Lower lobe of right lung (tissue), 2 donors: ENCODE data around the gene LRRC4C. TPM values are rescaled to one million over a fixed set of nuclear protein-coding genes. Genes with fewer than 3 reads are reported as not detected.

ENCODE experiments used
- ATAC-seq, 2 donors: fragments of 200-7000 bp; cut with Tn5 transposase; one replicate each; pipeline ENCODE4 v1.9.1; 2020 to 2022; ENCODE audit warnings: mild to moderate bottlenecking in 2 of 2, moderate library complexity in 2 of 2
- DNase-seq: peaks from one replicate; pipeline ENCODE4 v3.0.0-alpha.2; 2020
- H3K27ac ChIP-seq: fragments of 200-600 bp; one replicate; pipeline ENCODE4 v1.8.0; 2022
- H3K27me3 ChIP-seq: fragments of 200-600 bp; one replicate; pipeline ENCODE4 v1.8.0; 2022; ENCODE audit warnings: low read depth
- H3K36me3 ChIP-seq: fragments of 200-600 bp; one replicate; pipeline ENCODE4 v1.8.0; 2022; ENCODE audit warnings: mild to moderate bottlenecking
- H3K4me1 ChIP-seq: fragments of 200-600 bp; one replicate; pipeline ENCODE4 v1.8.0; 2022
- H3K4me3 ChIP-seq: fragments of 200-600 bp; one replicate; pipeline ENCODE4 v1.8.0; 2022; ENCODE audit warnings: mild to moderate bottlenecking
- H3K9me3 ChIP-seq: fragments of 200-600 bp; one replicate; pipeline ENCODE4 v1.8.0; 2022
- CTCF ChIP-seq: fragments of 200-600 bp; IDR thresholded peaks from one replicate; pipeline ENCODE4 v1.8.0; 2022; ENCODE audit warnings: antibody characterized with exemption, mild to moderate bottlenecking
- intact Hi-C: fragments of 100-400 bp; cut with DNase I; formaldehyde crosslinking; loops from one replicate; pipeline ENCODE4 v1.11.0; 2022
- total RNA-seq: library from RNA; stranded (reverse); fragmentation: NEBNext Ultra II Directional; extraction: Animal tissue kit (Norgen Biotek cat#: 25700); gene quantifications from one replicate; pipeline ENCODE4 v1.2.1, GENCODE V29; 2021
- donor health status: DM: no; HTN: yes; CAD: no; lungs with severe emphysema.

Gene LRRC4C
- total RNA-seq, 1 donor from 2014 or later = 0.86 TPM

- no peaks in the 10 kb centered on the region for H3K27me3 ChIP-seq
- intact Hi-C loops = no loop called here
- ATAC-seq = no peak
Measured at GRCh38 chr11:40321537-40321936, 1137.9 kb downstream of the LRRC4C start.

GRCh38 chr11:40316171-40316570 lies 1143.3 kb downstream of the LRRC4C start:
- TF ChIP-seq CTCF = no peak
- no peak overlapping the region for H3K4me3 ChIP-seq
- DNase-seq (no peak), ATAC-seq (no peak)
- no peaks in the 10 kb centered on the region for H3K4me1 ChIP-seq
- intact Hi-C loops = no loop called here
- no peaks in the 10 kb centered on the region for H3K36me3 ChIP-seq
- H3K27ac ChIP-seq = no peak overlapping the region
- H3K9me3 ChIP-seq = no peaks in the 10 kb centered on the region
- no peaks in the 10 kb centered on the region for H3K27me3 ChIP-seq

More at GRCh38 chr11:40321537-40321936, 1137.9 kb downstream of the LRRC4C start:
- DNase-seq = no peak
- no peaks in the 10 kb centered on the region for H3K9me3 ChIP-seq
- no peak for TF ChIP-seq CTCF
- H3K4me3 ChIP-seq = no peak overlapping the region
- H3K4me1 ChIP-seq = no peaks in the 10 kb centered on the region
- H3K36me3 ChIP-seq = no peaks in the 10 kb centered on the region
- no peak overlapping the region for H3K27ac ChIP-seq

GRCh38 chr11:40315122-40315521 lies 1144.3 kb downstream of the LRRC4C start:
- H3K36me3 ChIP-seq = no peaks in the 10 kb centered on the region
- H3K9me3 ChIP-seq = no peaks in the 10 kb centered on the region
- no peak overlapping the region for H3K4me3 ChIP-seq
- DNase-seq (no peak), ATAC-seq (no peak)
- H3K4me1 ChIP-seq = no peaks in the 10 kb centered on the region
- H3K27me3 ChIP-seq = no peaks in the 10 kb centered on the region
- intact Hi-C loops = no loop called here
- TF ChIP-seq CTCF = no peak
- H3K27ac ChIP-seq = no peak overlapping the region

- TF ChIP-seq CTCF = no peak
- no peaks in the 10 kb centered on the region for H3K9me3 ChIP-seq
- no peaks in the 10 kb centered on the region for H3K4me1 ChIP-seq
- no peak overlapping the region for H3K27ac ChIP-seq
- H3K4me3 ChIP-seq = no peak overlapping the region
- DNase-seq (no peak), ATAC-seq (no peak)
- intact Hi-C loops = no loop called here
- H3K27me3 ChIP-seq = no peaks in the 10 kb centered on the region
- no peaks in the 10 kb centered on the region for H3K36me3 ChIP-seq
Measured at GRCh38 chr11:40314327-40314726, 1145.1 kb downstream of the LRRC4C start.

GRCh38 chr11:40306938-40307548 lies 1152.4 kb downstream of the LRRC4C start:
- TF ChIP-seq CTCF = peak; percentile 58
- peak; percentile 64 to 75 for ATAC-seq
- Histone ChIP-seq H3K9me3 (no peaks in the 10 kb centered on the region), H3K36me3 (no peaks in the 10 kb centered on the region), H3K27ac (no peak overlapping the region), H3K4me3 (no peak overlapping the region), H3K4me1 (no peaks in the 10 kb centered on the region), H3K27me3 (no peaks in the 10 kb centered on the region)
- DNase-seq = no peak
- intact Hi-C loops = no loop called here
